Activated CD4-positive, alpha-beta T cell treated with anti-CD3 and anti-CD28 coated beads, Interleukin-2, Interleukin-6, amounts not matched to agents 100 ng/mL and 50 ng/mL, durations not matched to agents 16 hours and 8 hours (primary cell): Measurements from ENCODE around the gene FHL1.
"Not testable (repeated sequence)": the region's sequence is repeated elsewhere in the genome, so short reads cannot be mapped to it uniquely, and the experiment has no call there.

Experiments used
- DNase-seq: peaks from one replicate; pipeline ENCODE4 v3.0.0-alpha.2; 2020

FHL1 gene

GRCh38 chrX:136147315-136147901 lies at the start of gene FHL1:
FHL1 (plus strand) TSS chrX:136147533.
- peak; percentile 39 for DNase-seq

- no peak for DNase-seq
Measured at GRCh38 chrX:136097871-136098805, 49.2 kb upstream of the FHL1 start.

- no peak for DNase-seq
Measured at GRCh38 chrX:136104936-136105335, 42.4 kb upstream of the FHL1 start.

- DNase-seq: no peak
Measured at GRCh38 chrX:136106920-136107528, 40.3 kb upstream of the FHL1 start.

GRCh38 chrX:136108905-136109304 lies 38.4 kb upstream of the FHL1 start:
- DNase-seq: not testable (repeated sequence)

- DNase-seq: no peak
Measured at GRCh38 chrX:136112286-136112685, 35.0 kb upstream of the FHL1 start.

GRCh38 chrX:136112778-136113177 lies 34.6 kb upstream of the FHL1 start:
- no peak for DNase-seq

GRCh38 chrX:136115126-136115903 lies 32.0 kb upstream of the FHL1 start:
- DNase-seq: no peak

- no peak for DNase-seq
Measured at GRCh38 chrX:136115904-136116297, 31.4 kb upstream of the FHL1 start.

- DNase-seq: no peak
Measured at GRCh38 chrX:136121788-136122187, 25.5 kb upstream of the FHL1 start.

- no peak for DNase-seq
Measured at GRCh38 chrX:136122207-136122606, 25.1 kb upstream of the FHL1 start.

- no peak for DNase-seq
Measured at GRCh38 chrX:136125106-136125505, 22.2 kb upstream of the FHL1 start.

- DNase-seq: no peak
Measured at GRCh38 chrX:136126371-136126770, 21.0 kb upstream of the FHL1 start.

- no peak for DNase-seq
Measured at GRCh38 chrX:136126872-136127406, 20.4 kb upstream of the FHL1 start.

GRCh38 chrX:136128743-136129142 lies 18.6 kb upstream of the FHL1 start:
- no peak for DNase-seq

- DNase-seq: peak; percentile 31
Measured at GRCh38 chrX:136130931-136131833, 16.2 kb upstream of the FHL1 start.

- DNase-seq: no peak
Measured at GRCh38 chrX:136138939-136139338, 8.4 kb upstream of the FHL1 start.

GRCh38 chrX:136141569-136141968 lies 5.8 kb upstream of the FHL1 start:
- no peak for DNase-seq

- no peak for DNase-seq
Measured at GRCh38 chrX:136142592-136142991, 4.7 kb upstream of the FHL1 start.

- DNase-seq: no peak
Measured at GRCh38 chrX:136143711-136144110, 3.6 kb upstream of the FHL1 start.

GRCh38 chrX:136146614-136147314 lies 569 bp upstream of the FHL1 start:
- DNase-seq: peak; percentile 7
